ENCODE results near the gene SLC47A1. TPM values are rescaled to one million over a fixed set of nuclear protein-coding genes. Genes with fewer than 3 reads are reported as not detected.

The SLC47A1 gene
- total and polyA plus RNA-seq, 2 of the 13 experiments (the other 11 are each of a cell fraction or from before 2014, with no cell fraction given), result 42.1 to 67.5 TPM

DNA sequence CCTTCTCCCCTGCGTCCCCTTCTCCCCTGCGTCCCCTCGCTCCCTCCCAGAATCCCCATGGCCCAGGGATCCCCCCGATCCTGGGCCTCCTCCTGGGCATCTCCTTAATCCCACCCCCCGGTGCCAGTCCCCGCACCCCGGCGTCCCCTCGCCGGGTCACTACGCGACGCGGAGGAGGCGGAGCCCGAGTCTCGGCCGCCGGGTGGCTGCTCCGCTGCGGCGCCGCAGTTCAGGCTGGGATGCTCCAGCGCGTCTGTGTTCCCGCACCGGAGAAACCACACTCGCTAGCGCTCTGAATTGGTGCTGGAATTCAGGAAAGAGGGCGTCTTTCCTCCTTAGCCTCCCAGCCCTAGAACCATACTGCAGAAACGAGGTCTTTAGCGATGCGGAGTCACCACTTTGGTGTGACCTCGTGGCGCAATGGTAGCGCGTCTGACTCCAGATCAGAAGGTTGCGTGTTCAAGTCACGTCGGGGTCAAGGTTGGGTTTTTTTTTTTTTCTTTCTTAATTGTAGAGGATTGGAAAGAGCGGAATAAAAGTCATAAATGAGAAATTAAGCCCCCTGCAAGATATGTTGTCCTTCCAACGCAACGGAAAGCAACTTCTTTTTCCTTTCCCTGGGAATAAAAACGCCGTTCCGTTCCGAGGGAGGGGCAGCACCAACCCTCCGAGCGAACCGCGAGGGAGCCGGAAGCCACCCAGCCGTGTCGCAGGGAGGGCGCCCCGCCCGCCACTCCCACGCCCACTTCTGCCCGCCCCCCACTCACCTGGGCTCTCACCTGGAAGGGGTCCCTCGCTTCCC, 25.7 kb upstream of the SLC47A1 start (continued):
- TF ChIP-seq XRCC5 (optimal IDR thresholded peaks at IDR 0.05; ENCODE audit: low read length), result peak; percentile 17
- TF ChIP-seq DR1 (CRISPR knock-in tag; IDR thresholded peaks at IDR 0.05), result peak; percentile 36; the same call in 1 of the 2 replicates
- no peak for TF ChIP-seq THYN1 (CRISPR knock-in tag; IDR thresholded peaks at IDR 0.05; ENCODE audit: borderline replicate concordance, low read depth)
- peak; percentile 96 for TF ChIP-seq ZEB1 (IDR thresholded peaks at IDR 0.05; ENCODE audit: insufficient replicate concordance, low read depth)
- no peak for TF ChIP-seq EHMT2 (IDR thresholded peaks at IDR 0.05; ENCODE audit: borderline replicate concordance, low read depth, low read length)
- no peak for TF ChIP-seq NFE2L1 (CRISPR knock-in tag; IDR thresholded peaks at IDR 0.05; ENCODE audit: borderline replicate concordance)
- peak; percentile 43; the same call in 1 of the 2 replicates for TF ChIP-seq TFDP2 (CRISPR knock-in tag; IDR thresholded peaks at IDR 0.05)
- TF ChIP-seq ZBTB43 (CRISPR knock-in tag; conservative IDR thresholded peaks at IDR 0.05), result 0 out of 2 replicates have a peak, but pooled peaks have one; percentile 47
- peak; percentile 31; the same call in 1 of the 2 replicates for TF ChIP-seq SIX4 (CRISPR knock-in tag; IDR thresholded peaks at IDR 0.05)
- TF ChIP-seq ZNF672 (CRISPR knock-in tag; IDR thresholded peaks at IDR 0.05), result no peak
- TF ChIP-seq JUND (CRISPR knock-in tag; IDR thresholded peaks at IDR 0.05), result no peak
- no peak for TF ChIP-seq ELF1 (CRISPR knock-in tag; IDR thresholded peaks at IDR 0.05)
- TF ChIP-seq SNAPC5 (CRISPR knock-in tag; IDR thresholded peaks at IDR 0.05; ENCODE audit: borderline replicate concordance), result no peak
- TF ChIP-seq KLF13 (CRISPR knock-in tag; IDR thresholded peaks at IDR 0.05), result no peak
- no peak for TF ChIP-seq RNF219 (CRISPR knock-in tag; IDR thresholded peaks at IDR 0.05)
- TF ChIP-seq ZNF577 (CRISPR knock-in tag; IDR thresholded peaks at IDR 0.05; ENCODE audit: borderline replicate concordance, low read depth), result no peak
- TF ChIP-seq FLYWCH1 (CRISPR knock-in tag; IDR thresholded peaks at IDR 0.05), result no peak
- TF ChIP-seq, protein P1, sequence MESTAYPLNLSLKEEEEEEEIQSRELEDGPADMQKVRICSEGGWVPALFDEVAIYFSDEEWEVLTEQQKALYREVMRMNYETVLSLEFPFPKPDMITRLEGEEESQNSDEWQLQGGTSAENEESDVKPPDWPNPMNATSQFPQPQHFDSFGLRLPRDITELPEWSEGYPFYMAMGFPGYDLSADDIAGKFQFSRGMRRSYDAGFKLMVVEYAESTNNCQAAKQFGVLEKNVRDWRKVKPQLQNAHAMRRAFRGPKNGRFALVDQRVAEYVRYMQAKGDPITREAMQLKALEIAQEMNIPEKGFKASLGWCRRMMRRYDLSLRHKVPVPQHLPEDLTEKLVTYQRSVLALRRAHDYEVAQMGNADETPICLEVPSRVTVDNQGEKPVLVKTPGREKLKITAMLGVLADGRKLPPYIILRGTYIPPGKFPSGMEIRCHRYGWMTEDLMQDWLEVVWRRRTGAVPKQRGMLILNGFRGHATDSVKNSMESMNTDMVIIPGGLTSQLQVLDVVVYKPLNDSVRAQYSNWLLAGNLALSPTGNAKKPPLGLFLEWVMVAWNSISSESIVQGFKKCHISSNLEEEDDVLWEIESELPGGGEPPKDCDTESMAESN (CRISPR knock-in tag; conservative IDR thresholded peaks at IDR 0.05), result peak; percentile 80
- no peak for TF ChIP-seq MTA3 (CRISPR knock-in tag; IDR thresholded peaks at IDR 0.05)
- no peak for TF ChIP-seq NPAS2 (CRISPR knock-in tag; IDR thresholded peaks at IDR 0.05; ENCODE audit: borderline replicate concordance)
- TF ChIP-seq RBM22 (optimal IDR thresholded peaks at IDR 0.05; ENCODE audit: low read length), result peak; percentile 96
- TF ChIP-seq HDAC1 (CRISPR knock-in tag; IDR thresholded peaks at IDR 0.05), result peak; percentile 61
- TF ChIP-seq ZMYM4 (CRISPR knock-in tag; IDR thresholded peaks at IDR 0.05), result 0 out of 2 replicates have a peak, but pooled peaks have one; percentile 19
